DMS153 treated with DMSO at 0.1 percent for 48 hours (cell line): ENCODE data around the gene CKB.

Source experiments
- DNase-seq: peaks from one replicate; lab custom pipeline; 2025; ENCODE audit not compliant: unreplicated experiment; lab: John Stamatoyannopoulos, UW

CKB gene

GRCh38 chr14:103492156-103492925, 30.3 kb downstream of the CKB start:
- no peak for DNase-seq

GRCh38 chr14:103491691-103492090, 30.9 kb downstream of the CKB start:
- DNase-seq, result no peak

- no peak for DNase-seq
Measured at GRCh38 chr14:103489621-103490020, 33.0 kb downstream of the CKB start.

- no peak for DNase-seq
Measured at GRCh38 chr14:103488960-103489359, 33.7 kb downstream of the CKB start.

GRCh38 chr14:103488071-103488470, 34.6 kb downstream of the CKB start:
- DNase-seq, result no peak

GRCh38 chr14:103485504-103485903, 37.1 kb downstream of the CKB start:
- DNase-seq, result no peak

- no peak for DNase-seq
Measured at GRCh38 chr14:103483600-103483999, 39.0 kb downstream of the CKB start.

GRCh38 chr14:103480595-103480994, 42.0 kb downstream of the CKB start:
- no peak for DNase-seq

- no peak for DNase-seq
Measured at GRCh38 chr14:103476631-103477030, 46.0 kb downstream of the CKB start.

GRCh38 chr14:103476065-103476464, 46.6 kb downstream of the CKB start:
- no peak for DNase-seq

GRCh38 chr14:103474893-103475292, 47.7 kb downstream of the CKB start:
- no peak for DNase-seq

GRCh38 chr14:103472939-103473338, 49.7 kb downstream of the CKB start:
- no peak for DNase-seq
